Neural progenitor cell (in vitro differentiated cells): ENCODE measurements around the gene STXBP4.

ENCODE experiments used
- EZH2 ChIP-seq: fragments of 200-600 bp; sonication (generic); IDR thresholded peaks from 2 replicates; pipeline ENCODE4 v1.6.1; 2017; ENCODE audit warnings: antibody characterized with exemption, mild to moderate bottlenecking, moderate library complexity
- EZH2phosphoT487 ChIP-seq: fragments of 200-600 bp; sonication (generic); IDR thresholded peaks from 2 replicates; pipeline ENCODE4 v1.6.1; 2017; ENCODE audit warnings: antibody characterized with exemption
- TF ChIP-seq, protein P1 (sequence below): fragments of 200-600 bp; sonication (generic); IDR thresholded peaks from 2 replicates; pipeline ENCODE4 v1.5.1; 2017; ENCODE audit warnings: antibody characterized with exemption, mild to moderate bottlenecking

DNA sequence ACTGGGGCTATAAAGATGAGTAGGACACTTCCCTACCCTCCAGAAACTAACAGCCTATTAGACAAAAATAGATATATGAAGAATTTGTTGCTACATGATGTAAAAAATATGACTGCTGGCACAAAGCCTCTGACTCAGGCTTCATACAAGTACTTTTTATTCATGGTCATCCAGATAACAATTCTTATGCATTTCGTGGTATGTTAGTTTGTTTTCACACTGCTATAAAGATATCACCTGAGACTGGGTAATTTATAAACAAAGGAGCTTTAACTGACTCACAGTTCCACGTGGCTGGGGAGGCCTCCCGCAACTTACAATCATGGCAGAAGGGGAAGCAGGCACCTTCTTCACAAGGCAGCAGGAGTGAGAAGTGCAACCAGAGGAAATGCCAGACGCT lies 183.7 kb downstream of the STXBP4 start:
- TF ChIP-seq, protein P1, sequence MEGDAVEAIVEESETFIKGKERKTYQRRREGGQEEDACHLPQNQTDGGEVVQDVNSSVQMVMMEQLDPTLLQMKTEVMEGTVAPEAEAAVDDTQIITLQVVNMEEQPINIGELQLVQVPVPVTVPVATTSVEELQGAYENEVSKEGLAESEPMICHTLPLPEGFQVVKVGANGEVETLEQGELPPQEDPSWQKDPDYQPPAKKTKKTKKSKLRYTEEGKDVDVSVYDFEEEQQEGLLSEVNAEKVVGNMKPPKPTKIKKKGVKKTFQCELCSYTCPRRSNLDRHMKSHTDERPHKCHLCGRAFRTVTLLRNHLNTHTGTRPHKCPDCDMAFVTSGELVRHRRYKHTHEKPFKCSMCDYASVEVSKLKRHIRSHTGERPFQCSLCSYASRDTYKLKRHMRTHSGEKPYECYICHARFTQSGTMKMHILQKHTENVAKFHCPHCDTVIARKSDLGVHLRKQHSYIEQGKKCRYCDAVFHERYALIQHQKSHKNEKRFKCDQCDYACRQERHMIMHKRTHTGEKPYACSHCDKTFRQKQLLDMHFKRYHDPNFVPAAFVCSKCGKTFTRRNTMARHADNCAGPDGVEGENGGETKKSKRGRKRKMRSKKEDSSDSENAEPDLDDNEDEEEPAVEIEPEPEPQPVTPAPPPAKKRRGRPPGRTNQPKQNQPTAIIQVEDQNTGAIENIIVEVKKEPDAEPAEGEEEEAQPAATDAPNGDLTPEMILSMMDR: no peak
- TF ChIP-seq EZH2: no peak
- no peak for TF ChIP-seq EZH2phosphoT487
